Activated CD4-positive, alpha-beta T cell treated with anti-CD3 and anti-CD28 coated beads, Interleukin-2, amount 10 ng/mL, durations not matched to agents 7 days and 5 days (primary cell): ENCODE data around the gene UBTD2. TPM values are rescaled to one million over a fixed set of nuclear protein-coding genes. Genes with fewer than 3 reads are reported as not detected.
A peak's percentile ranks its signal among the peaks of the same experiment; 100 is the strongest.
"Not testable (repeated sequence)": the region's sequence is repeated elsewhere in the genome, so short reads cannot be mapped to it uniquely, and the experiment has no call there.

Experiments used
- CTCF ChIA-PET: fragments of 350-600 bp; sonication (Branson Sonifier 250); formaldehyde crosslinking; loops from one replicate; lab custom pipeline; 2021; ENCODE audit warnings: antibody characterized with exemption; lab: Charles Lee
- POLR2A ChIA-PET: fragments of 350-600 bp; sonication (Branson Sonifier 250); formaldehyde crosslinking; loops from one replicate; lab custom pipeline; 2021; ENCODE audit warnings: antibody characterized with exemption; lab: Charles Lee
- DNase-seq: peaks from one replicate; pipeline ENCODE4 v3.0.0-alpha.2; 2020
- H3K27ac Mint-ChIP-seq: one replicate; pipeline ENCODE4 v1.8.0; 2021; ENCODE audit warnings: mild to moderate bottlenecking, moderate library complexity, mixed read lengths
- H3K27me3 Mint-ChIP-seq: one replicate; pipeline ENCODE4 v1.8.0; 2021; ENCODE audit warnings: mixed read lengths
- H3K36me3 Mint-ChIP-seq: one replicate; pipeline ENCODE4 v1.8.0; 2021; ENCODE audit warnings: low read depth, mixed read lengths
- H3K4me1 Mint-ChIP-seq: one replicate; pipeline ENCODE4 v1.8.0; 2021; ENCODE audit warnings: mixed read lengths
- H3K4me3 Mint-ChIP-seq: one replicate; pipeline ENCODE4 v1.8.0; 2021; ENCODE audit warnings: mild to moderate bottlenecking, moderate library complexity, mixed read lengths
- H3K9me3 Mint-ChIP-seq: one replicate; pipeline ENCODE4 v1.8.0; 2021; ENCODE audit warnings: mixed read lengths
- total RNA-seq, 2 experiments: library from RNA; stranded (reverse); gene quantifications; one replicate each; pipeline ENCODE4 v1.2.3, GENCODE V29; 2021

The UBTD2 gene
- total RNA-seq, 2 experiments from 2014 or later = 10.3 to 11.5 TPM

DNA sequence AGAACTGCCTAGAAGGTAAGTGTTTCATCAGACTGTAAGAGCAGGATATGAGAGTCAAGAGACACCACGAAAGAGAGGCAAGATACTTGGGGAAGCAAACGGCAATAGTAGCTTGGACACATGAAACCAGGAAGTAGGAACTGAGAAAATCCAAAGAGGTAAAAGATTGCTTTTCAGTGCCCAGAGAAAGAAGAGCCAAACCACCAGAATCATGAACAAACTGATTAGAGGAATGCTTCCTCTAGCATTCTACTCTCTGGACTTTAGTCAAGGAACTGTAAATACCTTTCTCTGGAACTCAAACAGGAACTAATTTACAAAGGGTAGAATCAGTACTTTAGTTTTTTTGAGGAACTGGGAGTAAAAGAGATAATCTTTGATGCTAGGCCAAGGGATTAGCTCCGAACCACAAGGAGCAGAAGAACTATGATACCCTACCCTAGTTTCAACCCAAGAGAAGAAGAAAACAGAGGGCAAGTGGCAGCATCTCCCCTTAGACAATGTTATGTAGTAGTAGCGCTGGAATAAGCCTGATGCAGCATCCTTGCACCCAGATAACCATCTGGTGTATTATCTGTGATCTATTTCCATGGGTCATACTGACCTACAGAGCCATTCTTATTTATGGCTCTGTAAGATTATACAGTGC, 48.3 kb downstream of the UBTD2 start:
- Mint-ChIP-seq H3K4me3 (no peak overlapping the region), H3K27ac (no peak overlapping the region), H3K36me3 (peaks cover 37% of the 10 kb centered on the region), H3K9me3 (no peaks in the 10 kb centered on the region), H3K27me3 (no peaks in the 10 kb centered on the region), H3K4me1 (peaks cover 53% of the 10 kb centered on the region)
- ChIA-PET CTCF (interaction anchor here (1.1 to 1.2 kb wide), 2 partner anchors 47 to 48 kb away, joined by 3 read pairs; partner anchors contain the start of gene UBTD2), POLR2A (no interaction called here)
- no peak for DNase-seq

DNA sequence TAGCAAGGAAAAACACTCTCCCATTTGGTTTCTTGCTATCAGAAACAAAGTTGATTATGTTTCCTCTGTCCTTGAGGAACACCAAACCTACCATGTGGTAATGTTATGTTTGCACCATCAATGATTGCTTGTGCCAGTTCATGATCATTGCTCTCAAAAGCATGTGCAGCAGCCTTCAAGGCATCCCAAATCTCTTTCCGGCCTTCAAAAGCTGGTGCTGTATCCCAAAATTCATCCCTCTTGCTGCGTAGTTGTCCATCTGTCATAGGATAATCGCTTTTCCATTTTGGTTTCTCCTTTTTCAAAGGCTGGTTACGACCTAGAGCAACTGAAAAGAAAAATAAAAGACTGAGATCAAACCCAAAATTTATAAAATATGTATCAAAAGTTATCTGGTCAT, 49.5 kb downstream of the UBTD2 start:
- ChIA-PET POLR2A (no interaction called here), CTCF (interaction anchor here (0.7 to 1.3 kb wide), 2 partner anchors 9 to 36 kb away, joined by 3 read pairs; no protein-coding TSS in a partner anchor)
- Mint-ChIP-seq H3K4me1 (peaks cover 53% of the 10 kb centered on the region), H3K27ac (no peak overlapping the region), H3K27me3 (no peaks in the 10 kb centered on the region), H3K36me3 (peaks cover 43% of the 10 kb centered on the region), H3K9me3 (no peaks in the 10 kb centered on the region), H3K4me3 (no peak overlapping the region)
- no peak for DNase-seq

DNA sequence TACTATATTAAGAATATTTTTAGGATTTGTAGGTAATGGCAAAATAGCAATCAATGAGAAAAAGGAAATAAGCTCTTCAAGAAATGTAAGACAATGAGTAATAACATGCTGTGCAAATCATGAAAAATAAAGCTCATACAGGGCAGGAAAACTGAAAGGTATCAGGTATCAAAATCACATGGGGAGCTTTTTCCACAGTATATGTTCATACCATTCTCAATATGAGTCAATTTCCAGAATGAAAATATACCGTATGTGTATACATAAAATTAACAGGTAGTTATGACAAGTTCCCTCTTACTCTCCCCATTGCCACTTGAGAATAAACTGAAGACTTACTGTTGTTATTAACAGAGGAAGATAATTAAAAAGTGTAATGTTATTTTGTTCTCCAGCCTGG, 53.7 kb downstream of the UBTD2 start:
- Mint-ChIP-seq H3K9me3 (no peaks in the 10 kb centered on the region), H3K36me3 (peaks cover 48% of the 10 kb centered on the region), H3K4me3 (no peak overlapping the region), H3K27ac (no peak overlapping the region), H3K4me1 (peaks cover 21% of the 10 kb centered on the region), H3K27me3 (no peaks in the 10 kb centered on the region)
- no peak for DNase-seq
- ChIA-PET POLR2A (no interaction called here), CTCF (interaction anchor here (0.6 to 1.0 kb wide), 2 partner anchors 42 to 121 kb away, joined by 3 read pairs; partner anchors contain the start of gene STK10)

- no peaks in the 10 kb centered on the region for H3K27me3 Mint-ChIP-seq
- no peak overlapping the region for H3K4me3 Mint-ChIP-seq
- H3K4me1 Mint-ChIP-seq = peaks cover 30% of the 10 kb centered on the region
- H3K9me3 Mint-ChIP-seq = peaks cover 5% of the 10 kb centered on the region
- CTCF ChIA-PET = interaction anchor here (0.5 to 0.8 kb wide), 3 partner anchors 10 to 182 kb away, joined by 3 read pairs; no protein-coding TSS in a partner anchor
- H3K27ac Mint-ChIP-seq = no peak overlapping the region
- no peak for DNase-seq
- H3K36me3 Mint-ChIP-seq = peaks cover 54% of the 10 kb centered on the region
- POLR2A ChIA-PET = no interaction called here
Measured at GRCh38 chr5:172224996-172225395, 58.6 kb downstream of the UBTD2 start.

GRCh38 chr5:172223901-172224873, 59.4 kb downstream of the UBTD2 start:
- ChIA-PET CTCF (interaction anchor here (0.6 to 1.0 kb wide), 2 partner anchors 41 to 159 kb away, joined by 3 read pairs; no protein-coding TSS in a partner anchor), POLR2A (interaction anchor here (0.6 kb wide), 1 partner anchor 763 kb away, joined by 5 read pairs; no protein-coding TSS in a partner anchor)
- H3K27me3 Mint-ChIP-seq = no peaks in the 10 kb centered on the region
- H3K27ac Mint-ChIP-seq = peak overlapping the region; percentile 83
- H3K4me3 Mint-ChIP-seq = peak overlapping the region; percentile 32
- peaks cover 11% of the 10 kb centered on the region for H3K9me3 Mint-ChIP-seq
- DNase-seq = peak; percentile 33
- H3K36me3 Mint-ChIP-seq = peaks cover 58% of the 10 kb centered on the region
- H3K4me1 Mint-ChIP-seq = peaks cover 26% of the 10 kb centered on the region

DNA sequence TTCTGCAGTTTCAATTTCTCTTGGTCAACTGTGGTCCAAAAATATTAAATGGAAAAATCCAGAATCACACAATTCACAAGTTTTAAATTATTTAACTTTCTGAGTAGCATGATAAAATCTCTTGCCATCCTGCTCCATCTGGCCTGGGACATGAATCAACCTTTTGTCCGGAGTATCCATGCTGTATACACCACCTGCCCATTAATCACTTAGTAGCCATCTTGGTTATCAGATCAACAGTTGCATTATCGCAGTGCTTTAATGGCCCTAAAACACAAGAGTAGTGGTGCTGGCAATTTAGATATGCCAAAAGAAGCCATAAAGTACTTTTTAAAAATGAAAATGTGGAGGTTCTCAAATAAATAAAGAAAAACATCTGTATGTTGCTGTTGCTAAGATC, 64.3 kb downstream of the UBTD2 start:
- no peak for DNase-seq
- Mint-ChIP-seq H3K9me3 (peaks cover 18% of the 10 kb centered on the region), H3K27me3 (no peaks in the 10 kb centered on the region), H3K4me1 (peaks cover 22% of the 10 kb centered on the region), H3K36me3 (peaks cover 62% of the 10 kb centered on the region), H3K4me3 (no peak overlapping the region), H3K27ac (no peak overlapping the region)
- POLR2A ChIA-PET = interaction anchor here (0.6 kb wide), 1 partner anchor 1102 kb away, joined by 5 read pairs; no protein-coding TSS in a partner anchor
- CTCF ChIA-PET = no interaction called here

DNA sequence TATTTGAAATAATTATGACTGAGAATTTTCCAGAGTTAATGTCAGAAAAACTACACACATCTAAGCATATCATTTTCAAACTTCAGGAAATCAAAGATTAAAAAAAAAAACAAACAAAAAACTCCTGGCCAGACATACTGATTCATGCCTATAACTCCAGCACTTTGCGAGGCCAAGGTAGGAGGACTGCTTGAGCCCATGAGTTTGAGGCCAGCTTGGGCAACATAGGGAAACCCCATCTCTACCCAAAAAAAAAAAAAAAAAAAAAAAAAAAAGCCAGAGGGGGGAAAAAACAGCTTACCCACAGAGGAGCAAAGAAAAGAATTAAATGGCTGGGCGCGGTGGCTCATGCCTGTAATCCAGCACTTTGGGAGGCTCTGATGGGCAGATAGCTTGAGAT, 67.2 kb downstream of the UBTD2 start:
- Mint-ChIP-seq H3K27ac (no peak overlapping the region), H3K36me3 (peaks cover 48% of the 10 kb centered on the region), H3K4me3 (no peak overlapping the region), H3K4me1 (peaks cover 7% of the 10 kb centered on the region), H3K9me3 (peaks cover 13% of the 10 kb centered on the region), H3K27me3 (no peaks in the 10 kb centered on the region)
- no peak for DNase-seq
- ChIA-PET CTCF (no interaction called here), POLR2A (no interaction called here)

- H3K9me3 Mint-ChIP-seq = peaks cover 3% of the 10 kb centered on the region
- H3K4me3 Mint-ChIP-seq = no peak overlapping the region
- H3K36me3 Mint-ChIP-seq = peaks cover 25% of the 10 kb centered on the region
- H3K27me3 Mint-ChIP-seq = no peaks in the 10 kb centered on the region
- peaks cover 7% of the 10 kb centered on the region for H3K4me1 Mint-ChIP-seq
- H3K27ac Mint-ChIP-seq = no peak overlapping the region
- ChIA-PET CTCF (interaction anchor here (0.6 to 2.6 kb wide), 3 partner anchors 24 to 1987 kb away, joined by 3 to 8 read pairs (median 3); partner anchors contain the start of gene STK10), POLR2A (no interaction called here)
- no peak for DNase-seq
Measured at GRCh38 chr5:172213126-172213525, 70.4 kb downstream of the UBTD2 start.

GRCh38 chr5:172211676-172212075, 71.9 kb downstream of the UBTD2 start:
- Mint-ChIP-seq H3K27me3 (no peaks in the 10 kb centered on the region), H3K4me1 (peaks cover 5% of the 10 kb centered on the region), H3K4me3 (no peak overlapping the region), H3K36me3 (peaks cover 16% of the 10 kb centered on the region), H3K27ac (no peak overlapping the region), H3K9me3 (no peaks in the 10 kb centered on the region)
- no peak for DNase-seq
- POLR2A ChIA-PET = no interaction called here
- CTCF ChIA-PET = interaction anchor here (0.6 to 2.6 kb wide), 2 partner anchors 9 to 23 kb away, joined by 3 to 8 read pairs; partner anchors contain the start of gene STK10

DNA sequence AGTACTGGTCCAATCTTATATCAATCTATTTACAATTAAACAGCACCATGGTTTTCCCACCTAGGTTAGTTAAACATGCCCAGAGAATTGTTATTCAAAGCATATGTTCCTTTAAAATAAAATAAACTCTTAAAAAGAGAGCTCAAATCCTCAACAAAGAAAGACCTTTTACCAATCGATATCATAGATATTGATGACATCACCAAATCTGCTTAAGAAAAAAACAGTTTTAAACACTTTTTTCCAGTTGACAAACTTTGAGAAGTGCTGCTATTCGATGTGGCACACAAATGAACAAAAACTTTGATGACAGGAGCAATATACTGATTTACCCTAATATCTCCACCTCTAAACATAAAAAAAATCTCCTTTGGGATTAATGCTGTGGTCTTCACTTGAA, 73.8 kb downstream of the UBTD2 start:
- Mint-ChIP-seq H3K9me3 (no peaks in the 10 kb centered on the region), H3K36me3 (peaks cover 10% of the 10 kb centered on the region), H3K4me3 (no peak overlapping the region), H3K4me1 (no peaks in the 10 kb centered on the region), H3K27ac (no peak overlapping the region), H3K27me3 (no peaks in the 10 kb centered on the region)
- ChIA-PET POLR2A (no interaction called here), CTCF (interaction anchor here (2.0 kb wide), 1 partner anchor 21 kb away, joined by 8 read pairs; the partner anchor contains the start of gene STK10)
- DNase-seq = no peak

GRCh38 chr5:172207511-172207910, 76.1 kb downstream of the UBTD2 start:
- H3K27me3 Mint-ChIP-seq = no peaks in the 10 kb centered on the region
- POLR2A ChIA-PET = no interaction called here
- H3K4me3 Mint-ChIP-seq = no peak overlapping the region
- no peak for DNase-seq
- peaks cover 10% of the 10 kb centered on the region for H3K36me3 Mint-ChIP-seq
- no peaks in the 10 kb centered on the region for H3K9me3 Mint-ChIP-seq
- H3K27ac Mint-ChIP-seq = no peak overlapping the region
- no peaks in the 10 kb centered on the region for H3K4me1 Mint-ChIP-seq
- CTCF ChIA-PET = no interaction called here

- DNase-seq, H3K4me3 Mint-ChIP-seq, H3K9me3 Mint-ChIP-seq, POLR2A ChIA-PET, CTCF ChIA-PET, H3K36me3 Mint-ChIP-seq, H3K4me1 Mint-ChIP-seq, H3K27me3 Mint-ChIP-seq, H3K27ac Mint-ChIP-seq: not testable (repeated sequence)
Measured at GRCh38 chr5:172205984-172206383, 77.6 kb downstream of the UBTD2 start.
